Right renal pelvis (tissue), 4 donors: ENCODE data around the gene PILRA. TPM values are rescaled to one million over a fixed set of nuclear protein-coding genes. Genes with fewer than 3 reads are reported as not detected.
"Not testable (repeated sequence)": the region's sequence is repeated elsewhere in the genome, so short reads cannot be mapped to it uniquely, and the experiment has no call there.

Experiments
- DNase-seq, 4 donors: peaks; one replicate each; pipeline ENCODE4 v3.0.0-alpha.2; 2013; ENCODE audit warnings: low read depth in 4 of 4, low spot score in 3 of 4, missing footprints in 1 of 4
- polyA plus RNA-seq, 4 donors: library from polyadenylated mRNA; unstranded; fragments of 120-200 nt; gene quantifications; one replicate each; pipeline ENCODE4 v1.2.1, GENCODE V29; 2013; ENCODE audit not compliant: insufficient read length in 4 of 4

Gene PILRA
- polyA plus RNA-seq, 4 donors, result 4.2 to 5.2 (median 4.6) TPM

DNA sequence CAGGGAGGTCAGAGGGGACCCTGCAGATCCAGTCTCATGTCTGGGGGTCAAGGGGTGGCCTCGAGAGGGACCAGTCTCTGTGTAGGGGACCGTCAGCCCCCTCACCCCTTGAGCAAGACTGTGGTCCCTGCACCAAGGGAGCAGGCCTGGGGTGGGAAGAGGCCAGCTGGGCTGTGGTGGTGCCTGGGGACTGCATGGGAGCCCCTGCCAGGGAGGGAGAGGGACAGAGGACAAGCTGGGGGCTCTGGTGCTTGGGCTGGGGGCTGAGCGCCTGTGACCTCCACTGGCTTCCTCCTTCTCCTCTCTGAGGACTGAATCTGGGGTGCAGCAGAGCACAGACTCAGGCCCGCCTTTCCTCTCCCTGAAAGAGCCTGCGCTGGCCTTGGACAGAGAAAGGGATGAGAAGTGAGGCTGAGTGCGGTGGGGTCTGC, 16.1 kb upstream of the PILRA start:
- DNase-seq, result no peak

- DNase-seq, result no peak
Measured at GRCh38 chr7:100358027-100358856, 15.0 kb upstream of the PILRA start, which contains the start of gene PILRB. PILRB (plus strand) TSS chr7:100358117; CDS start chr7:100358303, 186 bp downstream.

GRCh38 chr7:100358857-100359212, 14.5 kb upstream of the PILRA start:
- DNase-seq, result no peak

- no peak for DNase-seq
Measured at GRCh38 chr7:100360135-100360854, 13.0 kb upstream of the PILRA start.

GRCh38 chr7:100363098-100363497, 10.2 kb upstream of the PILRA start:
- DNase-seq, result no peak

- not testable (repeated sequence) for DNase-seq
Measured at GRCh38 chr7:100363797-100364196, 9.5 kb upstream of the PILRA start.

DNA sequence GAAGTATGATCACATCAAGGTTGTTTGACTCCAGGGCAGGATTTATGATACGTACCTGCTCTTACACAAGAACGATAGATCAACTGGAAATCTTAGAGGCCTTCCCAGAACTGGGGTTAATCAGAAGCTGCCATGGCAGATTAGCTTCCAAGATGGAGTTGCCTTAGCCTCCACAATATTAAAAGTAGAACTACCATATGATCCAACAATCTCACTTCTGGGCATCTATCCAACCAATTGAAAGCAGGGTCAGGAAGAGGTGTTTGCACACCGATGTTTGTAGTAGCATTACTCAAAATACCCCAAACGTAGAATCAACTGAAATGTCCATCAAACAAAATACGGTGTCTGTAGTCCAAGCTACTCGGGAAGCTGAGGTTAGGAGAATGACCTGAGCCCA, 8.8 kb upstream of the PILRA start:
- no peak for DNase-seq

GRCh38 chr7:100365998-100366367, 7.3 kb upstream of the PILRA start:
- DNase-seq, result not testable (repeated sequence)

GRCh38 chr7:100366411-100367250, 6.7 kb upstream of the PILRA start:
- DNase-seq, result no peak

DNA sequence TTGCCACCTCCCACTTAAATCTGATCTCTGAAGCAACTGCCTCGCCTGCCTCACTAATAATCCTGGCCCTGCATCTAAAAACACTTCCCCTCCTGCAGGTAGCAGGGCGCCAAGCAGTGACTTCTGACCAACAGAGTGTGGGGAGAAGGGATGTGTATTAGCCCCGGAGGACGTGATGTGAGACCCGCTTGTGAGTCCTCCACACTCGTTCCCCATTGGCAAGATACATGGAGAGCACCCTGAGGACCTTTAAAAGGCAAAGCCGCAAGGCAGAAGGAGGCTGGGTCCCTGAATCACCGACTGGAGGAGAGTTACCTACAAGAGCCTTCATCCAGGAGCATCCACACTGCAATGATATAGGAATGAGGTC, 6.1 kb upstream of the PILRA start:
- DNase-seq, result no peak

DNA sequence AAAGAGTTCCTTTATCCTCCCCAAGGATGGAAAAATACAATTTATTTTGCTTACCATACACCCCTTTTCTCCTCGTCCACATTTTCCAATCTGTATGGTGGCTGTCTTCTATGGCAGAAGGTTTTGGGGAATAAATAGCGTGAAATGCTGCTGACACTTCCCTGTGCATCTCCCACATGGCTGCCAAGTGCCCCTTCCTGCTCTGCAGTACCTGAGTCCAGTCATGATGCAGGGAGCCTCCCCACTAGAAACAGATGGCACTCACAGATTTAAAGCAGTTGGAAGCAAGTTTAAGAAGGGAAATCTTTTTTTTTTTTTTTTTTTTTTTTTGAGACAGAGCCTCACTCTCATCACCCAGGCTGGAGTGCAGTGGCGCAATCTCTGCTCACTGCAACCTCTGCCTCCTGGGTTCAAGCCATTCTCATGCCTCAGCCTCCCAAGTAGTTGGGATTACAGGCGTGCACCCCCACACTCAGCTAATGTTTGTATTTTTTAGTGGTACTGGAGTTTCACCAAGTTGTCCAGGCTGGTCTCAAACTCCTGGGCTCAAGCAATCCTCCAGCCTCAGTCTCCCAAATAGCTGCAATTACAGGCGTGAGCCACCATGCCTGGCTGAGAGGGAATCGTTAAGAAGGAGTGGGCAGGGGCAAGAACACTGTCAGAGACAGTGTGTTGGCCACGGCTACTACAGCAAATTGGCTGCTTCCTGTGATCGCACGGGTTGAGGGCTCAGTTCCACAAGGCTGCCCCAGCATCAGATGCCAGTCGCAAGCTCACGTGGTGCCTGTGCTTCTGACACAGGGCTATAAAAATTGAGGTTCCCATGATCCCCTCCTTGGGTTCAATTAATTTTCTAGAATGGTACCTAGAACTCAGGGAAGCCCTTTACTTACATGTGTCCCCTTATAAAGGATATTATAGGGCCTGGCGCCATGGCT, 5.3 kb upstream of the PILRA start:
- DNase-seq, result no peak

DNA sequence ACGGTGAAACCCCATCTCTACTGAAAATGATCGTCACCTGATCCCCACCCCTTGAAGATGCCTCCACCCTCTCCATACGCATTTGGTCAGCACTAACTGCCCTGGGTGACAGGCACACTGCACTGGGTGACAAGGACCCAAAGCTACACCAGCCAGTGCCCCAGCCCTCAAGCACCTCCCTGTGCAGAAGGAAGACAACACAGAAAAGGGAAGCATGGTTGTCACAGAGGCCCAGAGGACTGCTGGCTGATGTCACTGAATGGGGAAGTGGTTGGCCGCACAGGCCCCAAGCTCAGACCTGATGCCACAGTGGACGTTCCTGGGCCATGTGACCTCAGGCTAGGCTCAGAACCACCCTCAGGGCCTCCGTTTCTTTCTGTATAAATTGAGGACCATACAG, 4.2 kb upstream of the PILRA start:
- DNase-seq, result no peak

DNA sequence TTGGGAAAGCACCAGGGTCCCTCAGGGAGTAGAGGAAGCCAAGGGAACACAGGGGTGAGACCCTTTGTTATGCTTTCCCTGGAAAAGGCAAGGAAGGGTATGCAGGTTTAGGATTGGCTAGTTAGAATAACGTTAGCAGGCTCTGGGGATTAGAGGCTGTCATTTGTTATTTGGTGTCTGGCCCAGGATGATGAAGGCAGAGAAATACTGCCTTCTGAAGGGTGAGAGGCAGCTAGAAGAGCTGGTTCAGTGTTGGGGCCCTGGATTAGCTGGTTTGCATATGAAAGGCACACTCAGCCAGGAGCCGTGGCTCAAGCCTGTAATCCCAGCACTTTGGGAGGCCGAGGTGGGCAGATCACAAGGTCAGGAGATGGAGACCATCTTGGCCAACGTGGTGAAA, 3.0 kb upstream of the PILRA start:
- no peak for DNase-seq

GRCh38 chr7:100370746-100371145, 2.5 kb upstream of the PILRA start:
- no peak for DNase-seq

GRCh38 chr7:100371561-100372171, 1.6 kb upstream of the PILRA start:
- DNase-seq, result no peak

- no peak for DNase-seq
Measured at GRCh38 chr7:100372256-100372655, 1.0 kb upstream of the PILRA start.

GRCh38 chr7:100372694-100373093, 593 bp upstream of the PILRA start:
- DNase-seq, result no peak

GRCh38 chr7:100373870-100374598, 747 bp downstream of the PILRA start:
- peak in 1 of 4 donors; percentile 10 for DNase-seq

DNA sequence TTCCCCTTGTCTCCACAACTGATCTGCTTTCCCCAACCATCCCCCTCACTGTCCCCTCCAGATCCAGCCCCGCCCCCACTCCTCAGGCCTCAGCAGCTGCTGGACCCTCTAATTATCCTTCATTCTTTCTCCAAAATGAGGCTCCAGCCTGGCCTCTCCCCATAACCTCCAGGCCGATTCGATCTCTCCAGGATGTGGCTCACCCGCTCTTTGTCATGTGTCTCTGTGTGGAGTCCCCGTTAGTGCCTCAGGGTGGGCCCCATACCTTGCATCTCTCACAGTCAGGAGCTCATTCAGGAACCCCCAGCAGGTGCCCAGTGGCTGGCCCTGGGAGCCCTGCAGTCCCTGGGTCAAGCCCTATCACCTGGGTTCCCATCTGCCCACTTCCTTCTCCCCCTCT, 1.3 kb downstream of the PILRA start:
- DNase-seq, result no peak
